ENCODE data around the gene TMEM270.

GRCh38 chr7:73815436-73815835 lies 45.5 kb upstream of the TMEM270 start:
- TF ChIP-seq CTCF (IDR thresholded peaks at IDR 0.05; ENCODE audit: control extremely low read depth in 1 of 3, insufficient read depth in 1 of 3, low read depth in 1 of 3, low read length in 3 of 3) (no peak), SIRT6 (IDR thresholded peaks at IDR 0.05; ENCODE audit: low read length) (no peak), GABPA (IDR thresholded peaks at IDR 0.05; ENCODE audit: borderline replicate concordance, insufficient read depth, low read length) (no peak), SUZ12 (IDR thresholded peaks at IDR 0.05; ENCODE audit: low read length) (no peak), ATF2 (IDR thresholded peaks at IDR 0.05; ENCODE audit: low read length) (no peak), POLR2AphosphoS5 (IDR thresholded peaks at IDR 0.05; ENCODE audit: low read depth, low read length) (no peak), JUND (IDR thresholded peaks at IDR 0.05; ENCODE audit: low read length) (no peak), POLR2A (IDR thresholded peaks at IDR 0.05; ENCODE audit: control extremely low read depth in 1 of 2, low read depth in 2 of 2, low read length in 2 of 2) (no peak), TAF7 (optimal IDR thresholded peaks at IDR 0.05; ENCODE audit: borderline replicate concordance, low read depth, low read length) (no peak), BRCA1 (IDR thresholded peaks at IDR 0.05; ENCODE audit: low read depth, low read length) (no peak), EP300 (IDR thresholded peaks at IDR 0.05; ENCODE audit: borderline replicate concordance in 1 of 2, low read depth in 2 of 2, low read length in 2 of 2) (no peak), TBP (IDR thresholded peaks at IDR 0.05; ENCODE audit: low read depth, low read length) (no peak)
